BLaER1 (cell line): ENCODE results near the gene FNDC3B.

ENCODE experiments used
- H3K27ac ChIP-seq: shearing (Covaris generic); formaldehyde crosslinking; 2 replicates; pipeline ENCODE4 v1.8.1; 2022
- H3K27me3 ChIP-seq: shearing (Covaris generic); formaldehyde crosslinking; 2 replicates; pipeline ENCODE4 v1.8.1; 2022
- H3K36me3 ChIP-seq: shearing (Covaris generic); formaldehyde crosslinking; 2 replicates; pipeline ENCODE4 v1.8.1; 2022
- H3K4me1 ChIP-seq: shearing (Covaris generic); formaldehyde crosslinking; 2 replicates; pipeline ENCODE4 v1.8.1; 2022
- H3K4me2 ChIP-seq: shearing (Covaris generic); formaldehyde crosslinking; 2 replicates; pipeline ENCODE4 v1.8.1; 2022
- H3K4me3 ChIP-seq: shearing (Covaris generic); formaldehyde crosslinking; 2 replicates; pipeline ENCODE4 v1.8.1; 2022
- H3K9ac ChIP-seq: shearing (Covaris generic); formaldehyde crosslinking; 2 replicates; pipeline ENCODE4 v1.8.1; 2022
- H3K9me3 ChIP-seq: shearing (Covaris generic); formaldehyde crosslinking; 2 replicates; pipeline ENCODE4 v1.8.1; 2022
- H4K20me1 ChIP-seq: shearing (Covaris generic); formaldehyde crosslinking; 2 replicates; pipeline ENCODE4 v1.8.1; 2022
- Cebpa-rat ChIP-seq: shearing (Covaris generic); IDR thresholded peaks from 2 replicates; pipeline ENCODE4 v1.8.1; 2022

The FNDC3B gene

DNA sequence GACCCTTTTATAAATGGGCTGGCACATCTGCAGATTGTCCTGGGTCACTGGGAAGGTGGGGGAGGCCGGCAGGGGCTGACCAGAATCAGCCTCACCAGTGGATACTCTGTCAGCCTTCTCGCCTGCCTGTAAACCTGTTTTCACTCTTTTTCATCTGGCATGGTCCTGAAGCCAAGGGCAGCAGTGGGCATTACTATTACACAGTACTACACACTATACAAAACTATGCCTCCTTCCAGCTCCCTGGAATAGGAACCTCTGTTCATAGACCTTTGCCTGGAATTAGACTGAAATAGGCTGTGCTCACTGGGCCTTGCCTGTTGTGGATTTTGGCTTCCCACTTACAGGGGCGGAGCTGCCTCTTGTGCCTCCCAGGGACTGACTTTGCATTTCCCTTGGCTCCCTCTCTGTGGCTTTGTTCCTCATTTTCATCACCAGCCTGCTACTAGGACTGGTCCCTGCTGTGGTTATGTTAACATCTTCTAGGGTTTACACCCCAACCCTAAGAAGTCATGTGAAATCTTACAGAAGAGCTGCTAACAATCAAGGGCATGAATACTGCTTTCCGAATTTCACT lies 120.7 kb downstream of the FNDC3B start:
- peaks cover 29% of the 10 kb centered on the region for H4K20me1 ChIP-seq
- H3K4me2 ChIP-seq = peak overlapping the region; percentile 11; the same call in 1 of the 2 replicates
- H3K9me3 ChIP-seq = no peaks in the 10 kb centered on the region
- no peaks in the 10 kb centered on the region for H3K27me3 ChIP-seq
- H3K36me3 ChIP-seq = no peaks in the 10 kb centered on the region
- H3K4me3 ChIP-seq = no peak overlapping the region
- H3K9ac ChIP-seq = no peak overlapping the region
- H3K4me1 ChIP-seq = peaks cover 10% of the 10 kb centered on the region
- H3K27ac ChIP-seq = no peak overlapping the region
- TF ChIP-seq Cebpa-rat = no peak

DNA sequence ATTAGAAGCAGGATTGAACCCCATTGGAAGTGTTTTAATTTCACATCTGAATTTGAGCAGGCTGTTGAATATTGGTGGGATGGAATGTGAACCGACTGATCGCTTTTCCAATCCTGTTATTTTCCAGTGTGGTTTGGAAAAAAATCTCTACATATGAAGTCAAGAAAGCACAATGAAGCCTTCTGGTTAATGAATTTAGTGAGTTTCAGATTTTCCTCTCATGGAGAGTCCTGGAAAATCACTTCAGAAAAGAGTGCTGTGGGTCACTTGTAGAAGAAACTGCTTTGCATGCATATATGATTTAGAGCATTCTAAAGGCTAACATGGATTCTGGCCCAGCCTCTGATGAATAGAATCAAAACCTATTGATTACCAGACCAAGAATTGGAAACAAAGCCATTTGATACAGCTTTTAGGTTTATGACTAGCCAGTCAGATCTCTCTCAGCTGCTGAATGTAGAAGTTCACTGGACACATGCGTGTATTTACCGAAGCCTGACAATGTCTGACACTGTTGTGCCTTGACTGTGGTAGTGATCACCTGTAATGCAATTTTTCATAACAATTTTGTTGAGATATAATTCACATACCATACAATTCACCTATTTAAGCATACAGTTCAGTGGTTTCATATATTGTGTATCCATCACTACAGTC lies 121.9 kb downstream of the FNDC3B start:
- H3K9ac ChIP-seq = no peak overlapping the region
- peaks cover 19% of the 10 kb centered on the region for H4K20me1 ChIP-seq
- H3K27me3 ChIP-seq = no peaks in the 10 kb centered on the region
- no peaks in the 10 kb centered on the region for H3K9me3 ChIP-seq
- no peak overlapping the region for H3K4me3 ChIP-seq
- peaks cover 10% of the 10 kb centered on the region for H3K4me1 ChIP-seq
- H3K27ac ChIP-seq = no peak overlapping the region
- no peaks in the 10 kb centered on the region for H3K36me3 ChIP-seq
- no peak overlapping the region for H3K4me2 ChIP-seq
- TF ChIP-seq Cebpa-rat = no peak

DNA sequence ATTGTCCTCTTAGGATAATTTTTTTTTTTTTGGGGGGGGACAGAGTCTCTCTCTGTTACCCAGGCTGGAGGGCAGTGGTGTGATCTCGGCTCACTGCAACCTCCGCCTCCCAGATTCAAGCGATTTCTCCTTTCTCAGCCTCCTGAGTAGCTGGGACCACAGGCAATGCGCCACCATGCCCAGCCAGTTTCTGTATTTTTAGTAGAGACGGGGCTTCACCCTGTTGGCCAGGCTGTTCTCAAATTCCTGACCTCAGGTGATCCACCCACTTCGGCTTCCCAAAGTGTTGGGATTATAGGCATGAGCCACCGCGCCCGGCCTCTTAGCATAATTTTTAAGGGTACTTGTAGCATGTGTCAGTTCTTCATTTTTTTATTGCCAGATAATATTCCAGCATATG lies 122.6 kb downstream of the FNDC3B start:
- Histone ChIP-seq H3K4me1 (peaks cover 10% of the 10 kb centered on the region), H3K4me3 (no peak overlapping the region), H3K9me3 (no peaks in the 10 kb centered on the region), H3K4me2 (no peak overlapping the region), H3K27ac (no peak overlapping the region), H4K20me1 (peaks cover 18% of the 10 kb centered on the region), H3K27me3 (no peaks in the 10 kb centered on the region), H3K9ac (no peak overlapping the region), H3K36me3 (no peaks in the 10 kb centered on the region)
- no peak for TF ChIP-seq Cebpa-rat

DNA sequence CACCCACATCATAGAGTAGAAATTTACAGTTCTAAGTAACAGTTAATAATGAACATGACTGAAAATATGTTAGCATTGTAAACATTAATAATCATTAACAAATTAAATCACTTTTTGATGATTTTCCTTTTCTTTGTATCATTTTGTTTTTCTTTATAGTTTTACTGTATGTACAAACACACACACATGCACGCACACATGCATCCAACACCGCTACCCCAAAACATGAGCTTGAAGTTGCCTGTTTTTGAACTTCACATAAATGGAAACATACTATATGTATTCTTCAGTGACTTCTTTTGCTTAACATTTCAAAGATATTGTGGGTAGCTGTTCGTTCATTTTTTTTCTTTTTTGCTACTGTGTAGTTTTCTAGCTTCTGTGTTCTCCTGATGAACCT lies 123.9 kb downstream of the FNDC3B start:
- TF ChIP-seq Cebpa-rat = no peak
- Histone ChIP-seq H3K9ac (no peak overlapping the region), H3K4me3 (no peak overlapping the region), H3K4me1 (peaks cover 10% of the 10 kb centered on the region), H3K4me2 (no peak overlapping the region), H3K36me3 (no peaks in the 10 kb centered on the region), H3K27me3 (no peaks in the 10 kb centered on the region), H4K20me1 (peaks cover 24% of the 10 kb centered on the region), H3K27ac (no peak overlapping the region), H3K9me3 (no peaks in the 10 kb centered on the region)

GRCh38 chr3:172164620-172165362 lies 125.4 kb downstream of the FNDC3B start:
- Histone ChIP-seq H3K4me2 (no peak overlapping the region), H3K4me3 (no peak overlapping the region), H3K4me1 (peaks cover 7% of the 10 kb centered on the region), H3K27me3 (no peaks in the 10 kb centered on the region), H3K9ac (no peak overlapping the region), H4K20me1 (peaks cover 22% of the 10 kb centered on the region), H3K9me3 (no peaks in the 10 kb centered on the region), H3K36me3 (0 out of 2 replicates have a peak, but pooled peaks cover 9% of the 10 kb centered on the region), H3K27ac (no peak overlapping the region)
- no peak for TF ChIP-seq Cebpa-rat

DNA sequence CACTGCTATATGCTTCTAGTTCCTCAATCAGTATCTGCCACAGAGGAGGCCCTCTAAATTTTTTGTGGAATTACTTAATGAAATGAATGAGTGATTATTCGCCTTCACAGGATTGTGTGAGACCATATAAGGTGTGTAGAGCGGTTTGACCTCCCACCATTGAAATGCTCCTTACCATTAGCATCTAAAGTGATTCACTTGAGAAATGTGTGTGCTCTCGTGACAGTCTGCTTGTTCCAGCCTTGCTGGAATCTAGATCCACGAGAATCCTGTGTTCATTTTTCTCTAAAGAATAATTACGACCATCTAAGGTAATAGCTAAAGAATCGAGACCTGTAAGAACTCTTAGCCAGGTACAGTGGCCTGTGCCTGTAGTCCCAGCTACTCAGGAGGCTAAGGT lies 126.9 kb downstream of the FNDC3B start:
- Histone ChIP-seq H3K4me1 (no peaks in the 10 kb centered on the region), H3K27me3 (no peaks in the 10 kb centered on the region), H3K36me3 (0 out of 2 replicates have a peak, but pooled peaks cover 9% of the 10 kb centered on the region), H4K20me1 (peaks cover 14% of the 10 kb centered on the region; the same call in 1 of the 2 replicates), H3K4me3 (no peak overlapping the region), H3K4me2 (no peak overlapping the region), H3K9ac (no peak overlapping the region), H3K9me3 (no peaks in the 10 kb centered on the region), H3K27ac (no peak overlapping the region)
- TF ChIP-seq Cebpa-rat = no peak

DNA sequence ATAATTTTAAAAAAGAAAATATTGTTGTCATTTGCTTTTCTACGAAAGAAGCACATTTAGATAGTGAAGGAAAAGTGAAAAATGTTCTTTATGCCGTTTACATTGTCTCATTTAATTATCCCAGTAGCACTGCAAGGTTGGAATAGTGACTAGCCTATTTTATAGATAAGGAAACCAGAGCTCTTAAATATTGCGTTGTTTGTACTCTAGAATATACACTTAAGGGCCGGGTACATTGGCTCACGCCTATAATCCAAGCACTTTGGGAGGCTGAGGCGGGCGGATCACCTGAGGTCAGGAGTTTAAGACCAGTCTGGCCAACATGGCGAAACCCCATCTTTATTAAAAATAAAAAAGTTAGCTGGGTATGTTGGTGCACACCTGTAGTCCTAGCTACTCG lies 127.5 kb downstream of the FNDC3B start:
- peaks cover 14% of the 10 kb centered on the region; the same call in 1 of the 2 replicates for H4K20me1 ChIP-seq
- no peaks in the 10 kb centered on the region for H3K9me3 ChIP-seq
- H3K27me3 ChIP-seq = no peaks in the 10 kb centered on the region
- H3K4me2 ChIP-seq = no peak overlapping the region
- TF ChIP-seq Cebpa-rat = no peak
- H3K27ac ChIP-seq = no peak overlapping the region
- no peak overlapping the region for H3K9ac ChIP-seq
- H3K4me1 ChIP-seq = no peaks in the 10 kb centered on the region
- H3K4me3 ChIP-seq = no peak overlapping the region
- 0 out of 2 replicates have a peak, but pooled peaks cover 9% of the 10 kb centered on the region for H3K36me3 ChIP-seq

- no peak overlapping the region for H3K4me2 ChIP-seq
- H3K27me3 ChIP-seq = no peaks in the 10 kb centered on the region
- H4K20me1 ChIP-seq = peaks cover 9% of the 10 kb centered on the region; the same call in 1 of the 2 replicates
- H3K4me3 ChIP-seq = no peak overlapping the region
- H3K36me3 ChIP-seq = 0 out of 2 replicates have a peak, but pooled peaks cover 9% of the 10 kb centered on the region
- no peaks in the 10 kb centered on the region for H3K9me3 ChIP-seq
- no peaks in the 10 kb centered on the region for H3K4me1 ChIP-seq
- no peak overlapping the region for H3K27ac ChIP-seq
- no peak for TF ChIP-seq Cebpa-rat
- no peak overlapping the region for H3K9ac ChIP-seq
Measured at GRCh38 chr3:172167892-172168648, 128.7 kb downstream of the FNDC3B start.

DNA sequence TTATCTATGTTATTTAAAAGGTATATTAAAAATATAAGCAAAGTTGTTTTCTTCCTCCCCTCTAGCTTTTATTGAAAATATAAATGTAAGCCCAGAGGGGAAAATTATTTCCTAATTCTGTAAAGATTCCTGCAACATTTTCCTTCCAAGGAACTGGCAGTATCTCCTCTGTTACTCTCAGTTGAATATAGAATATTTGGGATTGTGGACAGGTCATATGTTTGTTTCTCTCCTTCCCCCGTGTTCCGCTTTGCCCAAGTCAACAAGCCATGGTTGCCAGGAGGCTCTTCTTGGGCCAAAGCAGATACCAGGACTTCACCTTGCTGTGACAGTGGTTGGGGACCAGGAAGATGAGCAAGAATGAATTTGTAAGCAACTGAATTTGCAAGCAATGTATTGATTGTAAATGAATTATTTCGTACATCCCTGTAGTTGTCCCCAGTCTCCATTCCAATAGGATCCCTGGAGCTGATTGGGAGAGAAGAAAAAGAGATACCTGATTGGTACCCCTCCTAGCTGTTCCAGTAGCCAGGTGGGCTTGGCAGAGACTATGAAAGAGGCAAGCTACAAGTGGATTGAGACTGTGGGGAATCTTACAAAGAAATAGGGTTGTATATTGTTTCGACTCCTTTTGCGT lies 130.8 kb downstream of the FNDC3B start:
- 0 out of 2 replicates have a peak, but pooled peaks cover 6% of the 10 kb centered on the region for H4K20me1 ChIP-seq
- H3K9me3 ChIP-seq = no peaks in the 10 kb centered on the region
- no peak for TF ChIP-seq Cebpa-rat
- H3K4me1 ChIP-seq = no peaks in the 10 kb centered on the region
- H3K4me3 ChIP-seq = no peak overlapping the region
- no peak overlapping the region for H3K27ac ChIP-seq
- no peaks in the 10 kb centered on the region for H3K27me3 ChIP-seq
- 0 out of 2 replicates have a peak, but pooled peaks cover 9% of the 10 kb centered on the region for H3K36me3 ChIP-seq
- H3K4me2 ChIP-seq = no peak overlapping the region
- no peak overlapping the region for H3K9ac ChIP-seq
